ENCODE measurements around the gene CBX3.
"Not testable (repeated sequence)": the region's sequence is repeated elsewhere in the genome, so short reads cannot be mapped to it uniquely, and the experiment has no call there.

CBX3 gene

DNA sequence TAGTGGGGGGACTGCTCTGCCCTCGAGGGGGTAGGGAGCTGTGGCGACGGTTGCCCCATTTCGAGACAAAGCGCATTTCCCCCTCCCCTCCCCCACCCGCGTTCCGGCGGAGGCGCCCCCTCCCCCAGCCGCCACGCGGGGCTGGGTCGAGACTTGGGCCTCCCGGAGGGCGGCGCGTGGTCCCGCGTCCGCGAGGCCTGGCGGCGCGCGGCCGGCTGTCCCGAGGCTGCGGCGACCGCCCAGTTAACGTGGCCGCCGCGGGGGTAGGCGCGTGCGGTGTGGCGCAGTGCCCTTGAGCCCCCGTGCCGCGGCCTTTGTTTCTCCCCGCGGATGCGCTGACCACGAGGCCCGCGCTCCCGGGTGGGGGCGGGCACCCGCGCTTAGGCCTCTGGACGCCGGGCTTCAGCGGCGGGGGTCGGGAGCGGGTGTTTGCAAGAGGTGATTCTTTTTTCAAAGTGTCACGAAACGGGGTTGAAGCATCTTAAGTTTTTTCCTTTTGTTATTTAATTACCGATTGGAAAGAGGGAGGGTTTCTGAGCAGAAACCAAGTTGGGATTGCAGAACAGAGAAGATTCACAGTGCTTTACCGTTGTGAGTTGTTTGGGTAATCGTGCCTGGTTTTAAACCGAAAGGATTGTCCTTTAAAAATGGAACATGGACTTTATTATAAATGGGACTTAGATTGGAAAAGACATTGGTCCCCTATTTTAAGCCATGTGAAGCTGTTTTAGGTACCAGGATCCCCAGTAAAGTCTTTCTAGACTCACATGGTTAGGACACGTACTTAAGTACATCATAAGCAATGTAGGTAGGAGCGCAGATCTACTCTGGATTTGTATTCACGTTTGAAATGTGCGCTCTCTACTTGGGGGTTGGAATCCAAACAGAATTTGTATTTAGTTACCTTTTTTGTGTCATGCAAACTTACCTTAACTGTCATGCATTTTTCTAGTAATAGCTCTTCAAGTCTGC lies 760 bp downstream of the CBX3 start:
- DNase-seq (ENCODE audit: low read depth): no peak

DNA sequence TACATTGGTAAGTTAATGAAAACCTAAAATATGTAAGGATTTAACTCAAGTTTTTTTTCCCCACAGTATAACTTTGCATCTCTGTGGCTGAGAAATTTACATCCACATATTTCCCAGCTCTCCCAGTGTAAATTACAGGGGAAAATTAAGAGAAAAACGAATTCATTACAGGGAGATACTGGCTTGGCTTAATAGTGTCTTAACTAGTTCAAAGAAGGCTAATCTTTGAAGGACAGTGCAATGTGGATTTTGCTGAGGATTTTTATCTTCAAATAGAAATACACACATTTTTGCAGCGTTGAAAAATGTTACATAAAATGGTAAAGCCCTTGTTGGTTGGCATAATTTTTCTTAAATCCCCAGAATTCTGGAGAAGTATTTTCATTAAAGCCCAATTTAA lies 1.5 kb downstream of the CBX3 start:
- DNase-seq (ENCODE audit: low read depth): no peak

DNA sequence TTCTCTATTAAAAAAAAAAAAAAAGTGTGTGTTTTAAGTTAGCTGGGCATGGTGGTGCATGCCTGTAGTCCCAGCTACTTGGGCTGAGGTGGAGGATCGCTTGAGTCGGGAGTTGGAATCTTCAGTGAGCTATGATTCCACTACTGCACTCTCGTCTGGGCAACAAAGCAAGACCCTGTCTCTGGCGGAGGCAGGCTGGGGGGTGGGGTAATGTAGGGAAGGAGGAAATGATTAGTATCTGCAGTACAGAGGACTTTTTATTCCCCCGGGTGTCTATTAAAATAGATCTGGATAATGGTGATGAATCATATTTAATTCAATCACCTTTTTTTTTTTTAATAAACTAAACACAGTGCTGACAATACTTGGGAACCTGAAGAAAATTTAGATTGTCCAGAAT lies 6.5 kb downstream of the CBX3 start:
- no peak for DNase-seq (ENCODE audit: low read depth)

DNA sequence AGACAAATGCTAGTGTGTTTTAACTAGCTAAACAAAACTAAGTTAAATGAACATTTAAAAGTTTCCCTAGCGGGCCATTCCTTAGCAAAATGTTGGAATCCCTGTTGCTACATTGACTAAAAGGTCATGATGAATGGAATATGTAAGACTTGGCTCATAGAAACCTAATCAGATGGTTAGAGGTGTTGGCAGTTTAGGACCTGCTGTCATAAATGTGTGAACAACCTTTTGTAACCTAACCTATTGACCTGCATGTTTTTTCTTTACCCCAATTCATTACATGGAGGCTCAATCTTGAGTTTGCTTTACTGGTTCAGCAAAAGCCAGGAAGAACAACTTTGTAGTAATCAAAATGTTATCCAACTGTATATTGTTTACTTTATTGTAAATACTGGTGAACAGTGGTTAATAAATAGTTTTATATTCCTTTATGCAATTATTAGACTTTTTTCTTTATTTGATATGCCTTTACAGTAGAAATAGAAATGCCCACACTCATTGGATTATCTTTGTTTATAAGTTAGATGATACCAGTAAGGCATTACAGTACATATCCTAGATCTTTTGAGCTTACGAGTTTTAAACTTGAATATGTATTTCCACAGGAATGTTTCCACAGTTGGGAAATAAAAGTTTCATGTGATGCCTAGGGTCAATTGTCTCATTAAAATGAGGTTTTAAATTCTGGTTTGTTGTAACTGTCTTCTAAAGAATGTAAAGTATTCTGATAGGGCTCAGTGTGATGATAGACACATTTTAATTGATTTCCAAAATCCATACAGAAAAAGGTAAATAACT lies 11.6 kb downstream of the CBX3 start:
- no peak for DNase-seq (ENCODE audit: low read depth)

DNA sequence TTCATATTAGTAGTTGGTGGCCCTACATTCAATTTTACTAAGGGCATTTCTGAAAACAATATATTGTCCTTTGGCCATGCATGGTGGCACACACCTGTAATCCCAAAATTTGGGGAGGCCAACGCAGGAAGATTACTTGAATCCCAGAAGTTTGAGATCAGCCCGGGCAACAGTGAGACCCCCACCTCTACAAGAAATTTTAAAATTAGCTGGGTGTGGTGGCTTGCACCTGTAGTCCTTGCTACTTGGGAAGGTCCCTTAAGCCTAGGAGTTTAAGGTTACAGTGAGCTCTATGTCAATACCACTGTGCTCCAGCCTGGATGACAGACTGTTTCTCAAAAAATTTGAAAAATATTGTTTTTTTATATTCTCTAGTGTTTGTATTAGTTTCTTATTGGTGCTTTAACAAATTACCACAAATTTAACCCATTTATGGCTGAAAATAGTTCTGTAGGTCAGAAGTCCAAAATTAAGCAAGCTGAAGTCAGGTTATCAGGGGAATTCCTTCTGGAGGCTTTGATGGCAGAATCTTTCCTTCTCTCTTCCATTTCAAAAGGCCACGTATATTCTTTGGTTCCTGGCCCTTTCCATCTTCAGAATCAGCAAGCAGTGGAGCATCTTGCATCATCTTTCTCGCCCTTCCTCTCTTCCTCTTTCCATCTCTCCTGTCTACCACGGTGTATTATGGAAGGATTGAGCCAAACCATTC lies 12.4 kb downstream of the CBX3 start:
- DNase-seq (ENCODE audit: low read depth): no peak

DNA sequence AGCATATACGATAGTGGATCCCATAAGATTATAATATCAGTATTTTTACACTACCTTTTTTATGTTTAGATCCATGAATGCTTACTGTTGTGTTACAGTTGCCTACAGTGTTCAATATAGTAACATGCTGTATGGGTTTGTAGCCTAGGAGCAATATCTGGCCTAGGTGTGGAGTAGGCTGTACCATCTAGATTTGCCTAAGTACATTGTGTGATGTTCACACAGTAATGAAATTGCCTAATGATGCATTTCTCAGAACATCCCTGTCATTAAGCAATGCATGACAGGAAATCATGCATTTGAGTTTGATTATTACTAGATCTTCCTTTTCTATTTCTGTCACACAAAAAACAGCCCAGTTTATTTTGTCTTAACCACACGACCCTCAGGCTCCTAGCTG lies 14.5 kb downstream of the CBX3 start:
- no peak for DNase-seq (ENCODE audit: low read depth)

DNA sequence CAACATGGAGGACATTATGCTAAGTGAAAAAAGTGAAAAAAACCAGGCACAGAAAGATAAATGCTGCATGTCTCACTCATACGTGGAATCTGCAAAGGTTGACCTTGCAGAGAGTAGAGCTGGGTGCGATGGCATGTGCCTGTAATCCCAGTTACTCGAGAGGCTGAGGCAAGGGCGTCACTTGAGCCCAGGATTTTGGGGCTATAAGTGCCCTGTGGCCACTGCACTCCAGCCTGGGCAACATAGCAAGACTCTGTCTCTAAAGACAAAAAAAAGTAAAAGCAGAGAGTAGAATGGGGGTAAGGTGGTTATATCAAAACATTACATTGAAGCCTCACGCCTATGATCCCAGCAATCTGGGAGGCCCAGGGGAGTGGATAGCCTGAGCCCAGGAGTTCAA lies 22.8 kb downstream of the CBX3 start:
- no peak for DNase-seq (ENCODE audit: low read depth)

DNA sequence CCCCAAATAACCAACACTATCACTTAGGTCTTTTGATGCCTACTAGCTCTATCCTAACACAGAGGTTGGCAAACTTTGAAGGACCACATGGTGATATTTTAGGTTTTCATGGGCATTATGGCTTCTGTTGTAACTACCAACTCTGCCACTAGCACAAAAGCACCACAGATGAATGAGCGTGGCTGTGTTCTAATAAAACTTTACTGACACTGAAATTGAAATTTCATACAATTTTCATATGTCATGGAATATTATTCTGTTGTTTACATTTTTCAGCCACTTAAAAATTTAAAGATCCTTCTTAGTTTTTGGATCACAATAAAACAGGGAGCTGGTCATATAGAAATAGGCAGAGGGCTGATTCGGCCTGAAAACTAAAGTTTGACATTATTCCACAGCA lies 26.4 kb downstream of the CBX3 start:
- DNase-seq (ENCODE audit: low read depth): no peak

DNA sequence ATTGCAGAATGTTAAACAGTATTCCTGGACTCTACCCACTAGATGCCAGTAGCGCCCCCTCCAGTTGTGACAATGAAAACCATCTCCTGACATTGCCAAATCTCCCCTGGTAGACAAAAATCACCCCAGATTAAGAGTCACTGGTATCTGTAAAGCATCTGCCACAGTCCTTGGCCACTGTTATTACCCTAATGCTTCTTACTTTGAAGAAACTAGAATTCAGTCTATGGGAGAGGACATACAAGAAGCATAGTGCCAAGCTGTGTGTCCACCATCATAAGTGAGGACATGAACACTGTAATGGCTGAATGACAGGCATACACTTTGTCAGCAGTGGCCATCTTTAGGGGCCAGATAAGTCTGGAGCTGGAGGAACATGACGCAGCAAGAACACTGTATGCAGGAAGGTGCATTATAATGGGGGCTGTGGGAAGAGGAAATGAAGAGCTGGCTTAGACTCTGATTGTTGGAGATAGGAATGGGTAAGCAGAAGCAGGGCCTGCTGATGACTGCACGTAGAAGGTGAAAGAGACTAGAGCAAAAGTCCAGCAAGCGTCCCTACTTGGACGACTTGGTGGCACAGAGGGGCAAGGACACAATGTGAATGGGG lies 32.5 kb downstream of the CBX3 start:
- DNase-seq (ENCODE audit: low read depth): no peak

DNA sequence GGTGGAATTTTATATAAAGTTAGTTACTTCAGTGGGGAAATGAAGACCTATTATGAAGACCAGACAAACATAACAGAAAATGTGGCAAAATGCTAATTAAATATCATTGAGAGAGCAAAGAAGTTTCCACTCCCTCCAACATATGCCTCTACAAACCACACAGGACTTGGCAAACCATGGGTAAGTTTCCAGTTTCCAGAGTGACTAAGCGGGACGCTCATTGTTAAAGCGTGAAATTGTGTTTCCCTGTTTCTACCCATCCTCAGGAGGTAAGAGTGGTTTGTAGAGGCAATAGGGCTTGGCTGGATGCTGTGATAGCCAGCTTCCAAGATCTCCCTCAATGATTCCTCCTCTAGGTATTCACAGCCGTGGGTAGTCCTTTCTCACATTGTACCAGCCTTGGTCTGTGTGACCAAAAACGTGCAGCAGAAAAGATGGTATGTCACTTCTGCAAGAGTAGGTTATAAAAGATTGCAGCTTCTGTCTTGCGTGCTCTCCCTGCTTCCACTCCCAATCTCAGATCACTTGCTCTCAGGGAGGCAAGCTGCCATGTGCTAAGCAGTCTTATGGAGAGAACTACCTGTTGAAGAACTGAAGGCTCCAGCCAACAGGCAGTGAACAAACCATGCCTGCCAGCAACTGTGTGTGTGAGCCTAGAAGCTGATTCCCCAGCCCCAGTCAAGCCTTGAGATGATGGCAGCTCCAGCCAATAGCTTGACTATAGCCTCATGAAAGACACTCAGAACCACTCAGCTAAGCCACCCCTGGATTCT lies 35.7 kb downstream of the CBX3 start:
- no peak for DNase-seq (ENCODE audit: low read depth)

DNA sequence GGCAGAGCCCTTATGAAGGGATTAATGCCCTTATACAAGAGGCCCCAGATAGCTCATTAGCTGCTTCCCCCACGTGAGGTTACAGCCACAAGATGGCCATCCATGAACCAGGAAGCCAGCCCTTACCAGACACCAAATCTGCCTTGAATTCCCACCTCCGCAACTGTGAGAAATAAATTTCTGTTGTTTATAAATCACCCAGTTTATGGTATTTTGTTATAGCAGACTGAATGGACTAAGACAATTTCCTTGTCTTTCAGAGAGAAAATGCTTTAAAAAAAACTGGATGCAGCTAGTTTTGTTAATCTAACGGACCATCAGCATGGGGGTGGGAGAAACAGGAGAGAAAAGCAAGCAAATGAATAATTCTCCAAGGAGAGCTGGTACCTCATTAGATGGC lies 36.5 kb downstream of the CBX3 start:
- no peak for DNase-seq (ENCODE audit: low read depth)

DNA sequence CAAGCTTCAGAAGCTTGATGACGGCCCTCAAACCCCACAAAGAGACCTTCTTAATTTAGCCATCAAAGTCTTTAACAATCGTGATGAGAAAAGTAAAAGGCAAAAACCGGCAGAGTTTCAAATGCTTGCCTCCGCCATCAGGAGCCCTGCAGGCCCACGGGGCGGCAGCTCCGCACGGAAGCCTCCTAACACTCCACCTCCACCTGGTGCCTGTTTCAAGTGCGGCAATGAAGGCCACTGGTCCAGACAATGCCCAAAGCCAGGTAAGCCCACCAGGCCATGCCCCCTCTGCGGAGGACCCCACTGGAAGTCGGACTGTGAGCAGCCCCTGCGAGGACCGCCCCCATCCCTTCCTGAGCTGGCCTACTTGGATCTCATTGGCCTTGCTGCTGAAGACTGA lies 43.6 kb downstream of the CBX3 start:
- no peak for DNase-seq (ENCODE audit: low read depth)

DNA sequence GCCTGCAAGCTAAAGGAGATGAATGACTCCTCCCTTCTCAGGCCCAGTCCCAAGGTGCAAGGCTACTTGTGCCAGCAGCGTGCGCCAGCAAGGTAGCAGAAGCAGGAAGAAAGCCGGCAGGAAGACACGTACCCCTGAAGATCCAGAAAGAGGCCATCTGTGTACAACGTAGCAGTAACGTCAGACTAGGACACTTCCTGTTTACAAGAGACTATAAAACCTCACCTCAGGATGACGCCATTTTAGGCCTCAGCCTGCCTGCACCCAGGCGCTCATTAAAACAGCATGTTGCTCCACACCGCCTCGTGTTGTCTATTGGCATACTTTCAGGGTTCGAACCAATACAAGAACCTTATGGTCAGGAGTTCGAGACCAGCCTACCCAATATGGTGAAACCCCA lies 48.7 kb downstream of the CBX3 start:
- DNase-seq (ENCODE audit: low read depth): no peak

DNA sequence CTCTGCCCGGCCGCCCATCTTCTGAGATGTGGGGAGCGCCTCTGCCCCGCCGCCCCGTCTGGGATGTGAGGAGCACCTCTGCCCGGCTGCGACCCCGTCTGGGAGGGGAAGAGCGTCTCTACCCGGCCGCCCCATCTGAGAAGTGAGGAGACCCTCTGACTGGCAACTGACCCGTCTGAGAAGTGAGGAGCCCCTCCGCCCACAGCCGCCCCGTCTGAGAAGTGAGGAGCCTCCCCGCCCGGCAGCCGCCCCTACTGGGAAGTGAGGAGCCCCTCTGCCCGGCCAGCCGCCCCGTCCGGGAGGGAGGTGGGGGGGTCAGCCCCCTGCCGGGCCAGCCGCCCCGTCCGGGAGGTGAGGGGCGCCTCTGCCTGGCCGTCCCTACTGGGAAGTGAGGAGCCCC lies 60.3 kb downstream of the CBX3 start:
- not testable (repeated sequence) for DNase-seq (ENCODE audit: low read depth)
